HG02938 (cell line): ENCODE data around the gene TMCC2.

Experiments used
- ATAC-seq: cut with Tn5 transposase; IDR thresholded peaks from one replicate; pipeline ENCODE4 v1.9.1; 2021; ENCODE audit warnings: mild to moderate bottlenecking, moderate library complexity; ENCODE audit not compliant: unreplicated experiment

TMCC2 gene

GRCh38 chr1:205319081-205320018, 91.6 kb downstream of the TMCC2 start:
- ATAC-seq = no peak

GRCh38 chr1:205321162-205321958, 93.6 kb downstream of the TMCC2 start, which contains the start of gene NUAK2:
TSS of gene NUAK2 (minus strand) at chr1:205321745. CDS start at chr1:205321628, 117 bp downstream.
- no peak for ATAC-seq

GRCh38 chr1:205321959-205322283, 94.2 kb downstream of the TMCC2 start:
- no peak for ATAC-seq
